ENCODE measurements around the gene DPYD. TPM values are rescaled to one million over a fixed set of nuclear protein-coding genes. Genes with fewer than 3 reads are reported as not detected.

The DPYD gene
- total RNA-seq, 1 experiment from 2014 or later, result 7.0 TPM

- Mint-ChIP-seq H3K4me3 (ENCODE audit: unreplicated experiment) (no peak overlapping the region), H3K36me3 (ENCODE audit: insufficient read depth, unreplicated experiment) (no peaks in the 10 kb centered on the region), H3K4me1 (ENCODE audit: low read depth, unreplicated experiment) (no peaks in the 10 kb centered on the region), H3K27ac (ENCODE audit: unreplicated experiment) (no peak overlapping the region), H3K9me3 (ENCODE audit: unreplicated experiment) (no peaks in the 10 kb centered on the region), H3K27me3 (ENCODE audit: insufficient read depth, unreplicated experiment) (no peaks in the 10 kb centered on the region)
- intact Hi-C loops (cut with micrococcal nuclease; ENCODE audit: unreplicated experiment), result no loop called here
- Histone ChIP-seq H3K9me3 (no peaks in the 10 kb centered on the region), H3K4me1 (no peaks in the 10 kb centered on the region), H3K36me3 (ENCODE audit: control insufficient read depth, insufficient read depth, low read length) (no peaks in the 10 kb centered on the region), H3K27me3 (replicated peaks; ENCODE audit: control insufficient read depth, insufficient read depth, low read length) (no peaks in the 10 kb centered on the region), H3K4me3 (ENCODE audit: low read depth, low read length) (no peak overlapping the region)
- BruUV-seq (replicated peaks), result no TSS peak
- ChIA-PET POLR2A (no interaction called here), CTCF (no interaction called here)
- DNase-seq, result no peak
- no peak for TF ChIP-seq CTCF (IDR thresholded peaks at IDR 0.05; ENCODE audit: insufficient read depth in 1 of 2, low read depth in 1 of 2, low read length in 1 of 2, severe bottlenecking in 1 of 2, unreplicated experiment in 1 of 2)
Measured at GRCh38 chr1:97042551-97042950, 878.3 kb downstream of the DPYD start.

GRCh38 chr1:97041026-97041425 is 879.8 kb downstream of the DPYD start:
- no peaks in the 10 kb centered on the region for H3K27me3 ChIP-seq (replicated peaks; ENCODE audit: control insufficient read depth, insufficient read depth, low read length)
- Mint-ChIP-seq H3K9me3 (ENCODE audit: unreplicated experiment) (no peaks in the 10 kb centered on the region), H3K36me3 (ENCODE audit: insufficient read depth, unreplicated experiment) (peaks cover 5% of the 10 kb centered on the region), H3K4me1 (ENCODE audit: low read depth, unreplicated experiment) (no peaks in the 10 kb centered on the region), H3K27me3 (ENCODE audit: insufficient read depth, unreplicated experiment) (no peaks in the 10 kb centered on the region), H3K4me3 (ENCODE audit: unreplicated experiment) (no peak overlapping the region), H3K27ac (ENCODE audit: unreplicated experiment) (no peak overlapping the region)
- TF ChIP-seq CTCF (IDR thresholded peaks at IDR 0.05; ENCODE audit: insufficient read depth in 1 of 2, low read depth in 1 of 2, low read length in 1 of 2, severe bottlenecking in 1 of 2, unreplicated experiment in 1 of 2), result no peak
- ChIA-PET POLR2A (no interaction called here), CTCF (no interaction called here)
- DNase-seq, result no peak
- no peak overlapping the region for H3K4me3 ChIP-seq (ENCODE audit: low read depth, low read length)
- BruUV-seq (replicated peaks), result no TSS peak
- no peaks in the 10 kb centered on the region for H3K4me1 ChIP-seq
- intact Hi-C loops (cut with micrococcal nuclease; ENCODE audit: unreplicated experiment), result no loop called here
- H3K36me3 ChIP-seq (ENCODE audit: control insufficient read depth, insufficient read depth, low read length), result no peaks in the 10 kb centered on the region
- no peaks in the 10 kb centered on the region for H3K9me3 ChIP-seq

GRCh38 chr1:97038410-97038809 is 882.4 kb downstream of the DPYD start:
- POLR2A ChIA-PET, result no interaction called here
- CTCF ChIA-PET, result no interaction called here
- Mint-ChIP-seq H3K27ac (ENCODE audit: unreplicated experiment) (no peak overlapping the region), H3K4me3 (ENCODE audit: unreplicated experiment) (no peak overlapping the region), H3K4me1 (ENCODE audit: low read depth, unreplicated experiment) (no peaks in the 10 kb centered on the region), H3K36me3 (ENCODE audit: insufficient read depth, unreplicated experiment) (peaks cover 5% of the 10 kb centered on the region), H3K9me3 (ENCODE audit: unreplicated experiment) (no peaks in the 10 kb centered on the region), H3K27me3 (ENCODE audit: insufficient read depth, unreplicated experiment) (no peaks in the 10 kb centered on the region)
- no peak overlapping the region for H3K4me3 ChIP-seq (ENCODE audit: low read depth, low read length)
- no peaks in the 10 kb centered on the region for H3K27me3 ChIP-seq (replicated peaks; ENCODE audit: control insufficient read depth, insufficient read depth, low read length)
- no peak for TF ChIP-seq CTCF (IDR thresholded peaks at IDR 0.05; ENCODE audit: insufficient read depth in 1 of 2, low read depth in 1 of 2, low read length in 1 of 2, severe bottlenecking in 1 of 2, unreplicated experiment in 1 of 2)
- intact Hi-C loops (cut with micrococcal nuclease; ENCODE audit: unreplicated experiment), result no loop called here
- no peaks in the 10 kb centered on the region for H3K36me3 ChIP-seq (ENCODE audit: control insufficient read depth, insufficient read depth, low read length)
- no TSS peak for BruUV-seq (replicated peaks)
- DNase-seq, result no peak
- no peaks in the 10 kb centered on the region for H3K4me1 ChIP-seq
- no peaks in the 10 kb centered on the region for H3K9me3 ChIP-seq
